ENCODE measurements around the gene GLP2R.

The GLP2R gene

GRCh38 chr17:9855036-9855435 is 29.3 kb downstream of the GLP2R start:
- no peak for DNase-seq (ENCODE audit: low spot score)

GRCh38 chr17:9859781-9860180 is 34.1 kb downstream of the GLP2R start:
- DNase-seq (ENCODE audit: low spot score): no peak

GRCh38 chr17:9860851-9861250 is 35.1 kb downstream of the GLP2R start:
- no peak for DNase-seq (ENCODE audit: low spot score)

GRCh38 chr17:9862220-9862619 is 36.5 kb downstream of the GLP2R start:
- no peak for DNase-seq (ENCODE audit: low spot score)

GRCh38 chr17:9862949-9863348 is 37.2 kb downstream of the GLP2R start:
- no peak for DNase-seq (ENCODE audit: low spot score)

GRCh38 chr17:9865586-9865985 is 39.9 kb downstream of the GLP2R start:
- DNase-seq (ENCODE audit: low spot score): no peak

- no peak for DNase-seq (ENCODE audit: low spot score)
Measured at GRCh38 chr17:9868552-9868951, 42.8 kb downstream of the GLP2R start.

- DNase-seq (ENCODE audit: low spot score): no peak
Measured at GRCh38 chr17:9872852-9873251, 47.1 kb downstream of the GLP2R start.

- no peak for DNase-seq (ENCODE audit: low spot score)
Measured at GRCh38 chr17:9874722-9875121, 49.0 kb downstream of the GLP2R start.

GRCh38 chr17:9875441-9875840 is 49.7 kb downstream of the GLP2R start:
- no peak for DNase-seq (ENCODE audit: low spot score)

- no peak for DNase-seq (ENCODE audit: low spot score)
Measured at GRCh38 chr17:9878356-9878755, 52.6 kb downstream of the GLP2R start.

- DNase-seq (ENCODE audit: low spot score): no peak
Measured at GRCh38 chr17:9878786-9879525, 53.2 kb downstream of the GLP2R start.

GRCh38 chr17:9880582-9880999 is 54.9 kb downstream of the GLP2R start:
- DNase-seq (ENCODE audit: low spot score): no peak

GRCh38 chr17:9883451-9883850 is 57.7 kb downstream of the GLP2R start:
- DNase-seq (ENCODE audit: low spot score): no peak

GRCh38 chr17:9886141-9886930 is 60.6 kb downstream of the GLP2R start:
- DNase-seq (ENCODE audit: low spot score): no peak

GRCh38 chr17:9887508-9887907 is 61.8 kb downstream of the GLP2R start:
- no peak for DNase-seq (ENCODE audit: low spot score)

- DNase-seq (ENCODE audit: low spot score): no peak
Measured at GRCh38 chr17:9890124-9890523, 64.4 kb downstream of the GLP2R start.

- no peak for DNase-seq (ENCODE audit: low spot score)
Measured at GRCh38 chr17:9893411-9894012, 67.8 kb downstream of the GLP2R start.

GRCh38 chr17:9894231-9894630 is 68.5 kb downstream of the GLP2R start:
- DNase-seq (ENCODE audit: low spot score): no peak

GRCh38 chr17:9895923-9896322 is 70.2 kb downstream of the GLP2R start:
- DNase-seq (ENCODE audit: low spot score): no peak

GRCh38 chr17:9897372-9897968 is 71.7 kb downstream of the GLP2R start:
- DNase-seq (ENCODE audit: low spot score): no peak

- DNase-seq (ENCODE audit: low spot score): no peak
Measured at GRCh38 chr17:9898812-9899211, 73.1 kb downstream of the GLP2R start.

Data from D341Med (cell line).